ENCODE measurements around the gene DSCAML1.

Gene DSCAML1

GRCh38 chr11:117515892-117516787, 280.9 kb downstream of the DSCAML1 start:
- no peak for TF ChIP-seq CTCF (IDR thresholded peaks at IDR 0.05; ENCODE audit: insufficient read depth, low read depth, low read length, missing control alignments)
- H3K4me3 ChIP-seq (ENCODE audit: low read depth, low read length) = no peak overlapping the region
- DNase-seq (ENCODE audit: low read depth) = no peak

- DNase-seq (ENCODE audit: low read depth) = no peak
- no peak for TF ChIP-seq CTCF (IDR thresholded peaks at IDR 0.05; ENCODE audit: insufficient read depth, low read depth, low read length, missing control alignments)
- H3K4me3 ChIP-seq (ENCODE audit: low read depth, low read length) = no peak overlapping the region
These were observed 282.8 kb downstream of the DSCAML1 start for GRCh38 chr11:117514256-117514655.

DNA sequence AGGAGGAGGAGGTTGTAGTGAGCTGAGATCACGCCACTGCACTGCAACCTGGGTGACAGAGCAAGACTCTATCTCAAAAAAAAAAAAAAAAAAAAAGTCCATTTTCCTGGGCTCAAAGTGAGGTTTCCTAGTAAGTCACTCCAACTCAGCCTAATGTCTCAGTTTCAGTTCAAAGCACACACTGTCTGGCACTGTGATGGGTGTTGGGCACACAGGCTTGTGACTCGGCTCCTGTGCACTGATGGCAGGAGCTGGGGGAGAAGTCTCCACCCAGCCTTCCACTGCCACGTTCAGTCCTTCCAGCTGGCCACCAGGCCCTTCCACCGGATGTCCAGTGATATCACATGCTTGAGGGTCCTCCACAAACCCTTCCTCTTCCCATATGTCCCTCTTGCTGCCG, 283.4 kb downstream of the DSCAML1 start:
- TF ChIP-seq CTCF (IDR thresholded peaks at IDR 0.05; ENCODE audit: insufficient read depth, low read depth, low read length, missing control alignments) = no peak
- H3K4me3 ChIP-seq (ENCODE audit: low read depth, low read length) = no peak overlapping the region
- DNase-seq (ENCODE audit: low read depth) = no peak

- no peak for DNase-seq (ENCODE audit: low read depth)
- no peak overlapping the region for H3K4me3 ChIP-seq (ENCODE audit: low read depth, low read length)
- TF ChIP-seq CTCF (IDR thresholded peaks at IDR 0.05; ENCODE audit: insufficient read depth, low read depth, low read length, missing control alignments) = no peak
These were observed 285.0 kb downstream of the DSCAML1 start for GRCh38 chr11:117511931-117512539.

- H3K4me3 ChIP-seq (ENCODE audit: low read depth, low read length) = no peak overlapping the region
- DNase-seq (ENCODE audit: low read depth) = no peak
- no peak for TF ChIP-seq CTCF (IDR thresholded peaks at IDR 0.05; ENCODE audit: insufficient read depth, low read depth, low read length, missing control alignments)
These were observed 285.5 kb downstream of the DSCAML1 start for GRCh38 chr11:117511483-117511930.

DNA sequence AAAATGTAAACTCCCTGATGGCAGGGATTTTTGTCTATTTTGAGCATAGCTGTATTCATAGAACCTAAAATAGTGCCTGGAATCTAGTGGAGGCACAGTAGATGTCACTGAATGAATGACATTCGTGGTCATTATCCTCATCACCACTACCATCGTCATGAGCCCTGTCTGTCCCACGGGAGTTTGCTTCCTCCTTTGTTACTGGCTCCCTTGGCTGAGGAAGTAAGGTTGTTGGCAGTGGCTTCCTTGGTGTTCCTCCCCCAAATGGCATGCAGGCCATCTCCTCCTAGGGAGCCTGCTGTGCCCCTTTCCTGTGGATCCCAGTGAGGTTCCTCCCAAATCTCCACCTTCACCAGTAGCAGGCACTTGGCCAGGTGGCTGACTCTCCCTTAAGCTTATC, 286.4 kb downstream of the DSCAML1 start:
- DNase-seq (ENCODE audit: low read depth) = no peak
- TF ChIP-seq CTCF (IDR thresholded peaks at IDR 0.05; ENCODE audit: insufficient read depth, low read depth, low read length, missing control alignments) = no peak
- no peak overlapping the region for H3K4me3 ChIP-seq (ENCODE audit: low read depth, low read length)

Measured in GM12865 (cell line).